ENCODE results near the gene CDH18.

Gene CDH18

DNA sequence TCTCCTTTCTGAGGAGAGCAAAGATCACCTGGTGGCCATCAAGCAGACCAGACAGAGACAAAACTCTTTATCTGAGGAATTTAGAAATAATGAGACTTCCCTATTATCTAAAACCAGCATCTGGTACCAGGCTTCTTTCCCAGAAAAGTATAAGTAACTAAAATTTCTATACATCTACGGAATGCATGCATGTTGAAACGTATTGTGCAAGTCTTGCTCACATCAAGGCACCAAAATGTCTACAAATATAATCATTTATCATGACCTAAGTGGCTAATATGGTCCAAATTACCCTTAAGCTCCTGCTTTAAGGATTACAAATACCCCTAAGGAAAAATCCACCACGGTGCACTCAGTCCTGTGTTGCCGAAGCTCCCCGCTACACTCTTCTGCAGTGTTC is 286.3 kb downstream of the CDH18 start:
- H3K27me3 ChIP-seq (ENCODE audit: control insufficient read depth, insufficient read depth, low read length): no peaks in the 10 kb centered on the region
- no peaks in the 10 kb centered on the region for H3K9me3 ChIP-seq (ENCODE audit: control insufficient read depth, low read length)
- no peaks in the 10 kb centered on the region for H3K4me1 ChIP-seq (ENCODE audit: control insufficient read depth, insufficient read depth, low read length)
- no peak overlapping the region for H3K4me3 ChIP-seq (ENCODE audit: low read length)
- no peaks in the 10 kb centered on the region for H3K36me3 ChIP-seq (ENCODE audit: control insufficient read depth, insufficient read depth, low read length)
- no peak overlapping the region for H3K9ac ChIP-seq (ENCODE audit: low read length)

DNA sequence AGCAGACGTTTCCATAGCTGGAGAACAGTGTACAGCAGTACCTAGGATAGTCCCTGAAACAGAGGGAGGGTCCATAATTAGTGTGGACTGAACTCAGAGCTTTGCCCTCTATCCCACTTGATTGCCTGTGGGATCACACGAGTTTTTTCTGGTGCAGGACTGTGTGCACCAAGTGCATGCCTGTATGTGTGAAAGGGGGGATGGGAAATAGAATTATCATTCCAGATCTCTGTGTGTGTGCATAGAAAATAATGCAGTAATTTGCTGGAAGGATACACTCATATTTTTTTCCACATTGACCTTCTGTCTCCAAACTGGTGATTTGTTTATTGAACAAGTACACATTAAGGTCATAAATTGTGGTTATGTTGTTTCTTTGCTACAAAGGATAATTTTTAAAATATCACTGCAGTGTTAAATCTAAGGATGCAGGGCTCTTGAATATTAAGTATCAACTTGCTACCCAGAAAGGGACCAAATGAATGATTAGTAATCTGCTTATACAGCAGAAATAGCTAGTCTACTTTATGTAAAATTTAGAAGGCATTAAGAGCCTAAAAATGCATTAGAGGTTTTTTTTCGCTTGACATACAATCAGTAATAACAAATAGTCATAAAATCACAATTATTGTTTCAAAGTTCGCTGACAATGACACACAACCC is 292.9 kb downstream of the CDH18 start:
- Histone ChIP-seq H3K4me3 (ENCODE audit: low read length) (no peak overlapping the region), H3K4me1 (ENCODE audit: control insufficient read depth, insufficient read depth, low read length) (no peaks in the 10 kb centered on the region), H3K36me3 (ENCODE audit: control insufficient read depth, insufficient read depth, low read length) (no peaks in the 10 kb centered on the region), H3K9me3 (ENCODE audit: control insufficient read depth, low read length) (no peaks in the 10 kb centered on the region), H3K27me3 (ENCODE audit: control insufficient read depth, insufficient read depth, low read length) (no peaks in the 10 kb centered on the region), H3K9ac (ENCODE audit: low read length) (no peak overlapping the region)

DNA sequence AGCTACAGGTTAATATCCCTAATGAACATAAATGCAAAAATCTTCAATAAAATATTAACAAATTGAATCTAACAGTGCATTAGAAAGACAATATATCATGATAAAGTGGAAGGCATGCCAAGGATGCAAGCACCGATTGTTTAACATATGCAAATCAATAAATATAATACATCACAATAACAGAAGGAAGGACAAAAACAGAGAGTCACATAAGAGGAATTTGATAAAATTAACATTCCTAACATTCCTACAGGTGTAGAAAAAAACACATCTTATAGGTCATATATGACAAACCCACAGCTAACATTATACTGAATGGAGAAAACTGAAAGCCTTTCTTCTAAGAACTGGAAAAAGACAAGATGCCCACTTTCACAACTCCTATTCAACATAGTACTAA is 297.0 kb downstream of the CDH18 start:
- H3K27me3 ChIP-seq (ENCODE audit: control insufficient read depth, insufficient read depth, low read length): no peaks in the 10 kb centered on the region
- H3K36me3 ChIP-seq (ENCODE audit: control insufficient read depth, insufficient read depth, low read length): no peaks in the 10 kb centered on the region
- H3K4me3 ChIP-seq (ENCODE audit: low read length): no peak overlapping the region
- H3K9me3 ChIP-seq (ENCODE audit: control insufficient read depth, low read length): no peaks in the 10 kb centered on the region
- H3K4me1 ChIP-seq (ENCODE audit: control insufficient read depth, insufficient read depth, low read length): no peaks in the 10 kb centered on the region
- H3K9ac ChIP-seq (ENCODE audit: low read length): no peak overlapping the region

DNA sequence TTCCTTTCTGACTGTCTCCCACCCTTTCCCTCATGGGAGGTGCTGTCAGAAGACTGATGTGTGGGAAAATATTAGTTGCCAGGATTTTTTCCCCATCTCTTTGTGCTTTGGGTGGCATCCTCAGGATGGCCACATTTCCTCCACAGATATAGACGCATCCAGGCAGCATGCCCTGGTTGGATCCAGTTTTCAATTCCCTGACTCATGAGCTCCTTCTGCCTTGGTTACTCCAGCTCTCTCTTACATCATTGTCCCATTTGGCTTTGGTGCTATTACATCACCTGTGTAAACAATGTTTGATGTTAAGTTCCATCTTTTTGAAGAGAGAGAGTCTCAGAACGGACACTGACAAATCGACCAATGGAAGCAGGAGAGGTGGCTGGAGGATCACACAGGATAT is 302.5 kb downstream of the CDH18 start:
- no peaks in the 10 kb centered on the region for H3K4me1 ChIP-seq (ENCODE audit: control insufficient read depth, insufficient read depth, low read length)
- no peaks in the 10 kb centered on the region for H3K27me3 ChIP-seq (ENCODE audit: control insufficient read depth, insufficient read depth, low read length)
- no peaks in the 10 kb centered on the region for H3K36me3 ChIP-seq (ENCODE audit: control insufficient read depth, insufficient read depth, low read length)
- H3K4me3 ChIP-seq (ENCODE audit: low read length): no peak overlapping the region
- H3K9me3 ChIP-seq (ENCODE audit: control insufficient read depth, low read length): no peaks in the 10 kb centered on the region
- H3K9ac ChIP-seq (ENCODE audit: low read length): no peak overlapping the region

DNA sequence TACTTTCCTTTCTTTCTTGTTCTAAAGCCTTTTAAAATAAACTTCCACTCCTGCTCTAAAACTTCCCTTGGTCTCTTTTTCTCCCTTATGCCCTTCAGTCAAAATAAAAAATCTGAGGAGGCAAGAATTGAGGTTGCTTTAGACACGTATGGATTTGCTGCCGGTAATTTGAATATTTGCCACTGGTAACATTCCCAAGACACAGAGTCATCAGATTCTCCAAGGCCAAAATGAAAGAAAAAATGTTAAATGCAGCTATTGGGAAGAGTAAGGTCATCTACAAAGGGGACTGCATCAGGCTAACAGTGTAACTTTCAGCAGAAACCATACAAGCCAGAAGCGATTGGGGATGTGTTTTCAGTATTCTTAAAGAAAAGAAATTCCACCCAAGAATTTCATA is 311.1 kb downstream of the CDH18 start:
- H3K4me3 ChIP-seq (ENCODE audit: low read length): no peak overlapping the region
- no peaks in the 10 kb centered on the region for H3K27me3 ChIP-seq (ENCODE audit: control insufficient read depth, insufficient read depth, low read length)
- H3K4me1 ChIP-seq (ENCODE audit: control insufficient read depth, insufficient read depth, low read length): no peaks in the 10 kb centered on the region
- no peaks in the 10 kb centered on the region for H3K36me3 ChIP-seq (ENCODE audit: control insufficient read depth, insufficient read depth, low read length)
- no peak overlapping the region for H3K9ac ChIP-seq (ENCODE audit: low read length)
- no peaks in the 10 kb centered on the region for H3K9me3 ChIP-seq (ENCODE audit: control insufficient read depth, low read length)

GRCh38 chr5:19660679-19661078 is 327.3 kb downstream of the CDH18 start:
- H3K4me1 ChIP-seq (ENCODE audit: control insufficient read depth, insufficient read depth, low read length): no peaks in the 10 kb centered on the region

GRCh38 chr5:19655627-19656026 is 332.4 kb downstream of the CDH18 start:
- Histone ChIP-seq H3K9me3 (ENCODE audit: control insufficient read depth, low read length) (no peaks in the 10 kb centered on the region), H3K4me1 (ENCODE audit: control insufficient read depth, insufficient read depth, low read length) (no peaks in the 10 kb centered on the region), H3K36me3 (ENCODE audit: control insufficient read depth, insufficient read depth, low read length) (no peaks in the 10 kb centered on the region), H3K4me3 (ENCODE audit: low read length) (no peak overlapping the region), H3K27me3 (ENCODE audit: control insufficient read depth, insufficient read depth, low read length) (no peaks in the 10 kb centered on the region), H3K9ac (ENCODE audit: low read length) (no peak overlapping the region)

More at GRCh38 chr5:19660679-19661078, 327.3 kb downstream of the CDH18 start:
- no peak overlapping the region for H3K9ac ChIP-seq (ENCODE audit: low read length)
- no peak overlapping the region for H3K4me3 ChIP-seq (ENCODE audit: low read length)
- H3K36me3 ChIP-seq (ENCODE audit: control insufficient read depth, insufficient read depth, low read length): no peaks in the 10 kb centered on the region
- no peaks in the 10 kb centered on the region for H3K9me3 ChIP-seq (ENCODE audit: control insufficient read depth, low read length)
- H3K27me3 ChIP-seq (ENCODE audit: control insufficient read depth, insufficient read depth, low read length): no peaks in the 10 kb centered on the region

DNA sequence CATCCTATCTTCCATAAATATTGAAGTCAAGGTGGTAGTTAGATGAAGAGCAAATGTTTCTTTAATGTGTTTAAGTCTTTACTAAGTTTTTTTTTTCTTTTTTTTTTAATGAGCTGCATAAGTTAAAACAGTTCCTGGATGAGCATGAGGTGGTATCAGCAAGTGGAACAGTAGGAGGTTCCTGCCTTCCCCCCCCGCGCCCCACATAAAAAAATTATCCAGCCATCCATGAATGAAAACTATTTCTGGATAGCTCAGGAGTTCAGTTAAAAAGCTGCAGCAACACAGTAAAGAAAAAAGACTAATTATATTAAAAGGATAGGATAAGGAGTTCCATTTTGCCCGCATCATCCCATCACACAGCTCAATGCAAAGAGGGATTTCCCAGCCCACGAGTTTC is 349.5 kb downstream of the CDH18 start:
- H3K9ac ChIP-seq (ENCODE audit: low read length): no peak overlapping the region
- H3K27me3 ChIP-seq (ENCODE audit: control insufficient read depth, insufficient read depth, low read length): no peaks in the 10 kb centered on the region
- no peaks in the 10 kb centered on the region for H3K4me1 ChIP-seq (ENCODE audit: control insufficient read depth, insufficient read depth, low read length)
- H3K4me3 ChIP-seq (ENCODE audit: low read length): no peak overlapping the region
- no peaks in the 10 kb centered on the region for H3K9me3 ChIP-seq (ENCODE audit: control insufficient read depth, low read length)
- no peaks in the 10 kb centered on the region for H3K36me3 ChIP-seq (ENCODE audit: control insufficient read depth, insufficient read depth, low read length)

- Histone ChIP-seq H3K9ac (ENCODE audit: low read length) (no peak overlapping the region), H3K4me3 (ENCODE audit: low read length) (no peak overlapping the region), H3K4me1 (ENCODE audit: control insufficient read depth, insufficient read depth, low read length) (no peaks in the 10 kb centered on the region), H3K9me3 (ENCODE audit: control insufficient read depth, low read length) (no peaks in the 10 kb centered on the region), H3K27me3 (ENCODE audit: control insufficient read depth, insufficient read depth, low read length) (no peaks in the 10 kb centered on the region), H3K36me3 (ENCODE audit: control insufficient read depth, insufficient read depth, low read length) (no peaks in the 10 kb centered on the region)
Observed at GRCh38 chr5:19630876-19631275, 357.1 kb downstream of the CDH18 start.

GRCh38 chr5:19626211-19626610 is 361.8 kb downstream of the CDH18 start:
- no peak overlapping the region for H3K9ac ChIP-seq (ENCODE audit: low read length)

GRCh38 chr5:19625562-19625961 is 362.4 kb downstream of the CDH18 start:
- H3K4me3 ChIP-seq (ENCODE audit: low read length): no peak overlapping the region
- no peaks in the 10 kb centered on the region for H3K27me3 ChIP-seq (ENCODE audit: control insufficient read depth, insufficient read depth, low read length)
- no peaks in the 10 kb centered on the region for H3K4me1 ChIP-seq (ENCODE audit: control insufficient read depth, insufficient read depth, low read length)
- H3K9me3 ChIP-seq (ENCODE audit: control insufficient read depth, low read length): no peaks in the 10 kb centered on the region
- no peaks in the 10 kb centered on the region for H3K36me3 ChIP-seq (ENCODE audit: control insufficient read depth, insufficient read depth, low read length)
- H3K9ac ChIP-seq (ENCODE audit: low read length): no peak overlapping the region

More at GRCh38 chr5:19626211-19626610, 361.8 kb downstream of the CDH18 start:
- Histone ChIP-seq H3K36me3 (ENCODE audit: control insufficient read depth, insufficient read depth, low read length) (no peaks in the 10 kb centered on the region), H3K9me3 (ENCODE audit: control insufficient read depth, low read length) (no peaks in the 10 kb centered on the region), H3K27me3 (ENCODE audit: control insufficient read depth, insufficient read depth, low read length) (no peaks in the 10 kb centered on the region), H3K4me1 (ENCODE audit: control insufficient read depth, insufficient read depth, low read length) (no peaks in the 10 kb centered on the region), H3K4me3 (ENCODE audit: low read length) (no peak overlapping the region)

DNA sequence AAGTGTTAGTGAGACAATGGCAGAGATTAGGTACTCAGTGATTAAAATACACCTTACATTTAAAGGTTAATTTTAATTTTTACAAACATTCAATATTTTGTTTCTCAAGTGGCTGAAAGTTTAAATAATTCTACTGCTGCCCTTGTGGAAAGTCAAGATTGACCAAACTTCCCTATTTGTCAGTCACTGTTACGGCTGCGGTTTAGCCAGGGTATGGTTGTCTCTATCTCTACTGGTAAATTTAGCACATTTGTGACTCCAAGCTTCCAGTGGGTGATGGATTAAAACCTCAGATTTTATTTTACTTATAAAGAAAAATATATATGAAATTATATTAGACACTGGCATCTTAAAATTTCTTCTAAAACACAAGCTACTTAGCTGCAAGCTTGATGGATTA is 368.4 kb downstream of the CDH18 start:
- no peaks in the 10 kb centered on the region for H3K9me3 ChIP-seq (ENCODE audit: control insufficient read depth, low read length)
- no peak overlapping the region for H3K4me3 ChIP-seq (ENCODE audit: low read length)
- H3K36me3 ChIP-seq (ENCODE audit: control insufficient read depth, insufficient read depth, low read length): no peaks in the 10 kb centered on the region
- no peak overlapping the region for H3K9ac ChIP-seq (ENCODE audit: low read length)
- no peaks in the 10 kb centered on the region for H3K4me1 ChIP-seq (ENCODE audit: control insufficient read depth, insufficient read depth, low read length)
- no peaks in the 10 kb centered on the region for H3K27me3 ChIP-seq (ENCODE audit: control insufficient read depth, insufficient read depth, low read length)

- Histone ChIP-seq H3K9me3 (ENCODE audit: control insufficient read depth, low read length) (no peaks in the 10 kb centered on the region), H3K9ac (ENCODE audit: low read length) (no peak overlapping the region), H3K36me3 (ENCODE audit: control insufficient read depth, insufficient read depth, low read length) (no peaks in the 10 kb centered on the region), H3K27me3 (ENCODE audit: control insufficient read depth, insufficient read depth, low read length) (no peaks in the 10 kb centered on the region), H3K4me1 (ENCODE audit: control insufficient read depth, insufficient read depth, low read length) (no peaks in the 10 kb centered on the region), H3K4me3 (ENCODE audit: low read length) (no peak overlapping the region)
Observed at GRCh38 chr5:19616701-19617215, 371.2 kb downstream of the CDH18 start.
